HUES64 (cell line): ENCODE results near the gene OTP.
"Not testable (repeated sequence)": the region's sequence is repeated elsewhere in the genome, so short reads cannot be mapped to it uniquely, and the experiment has no call there.

Experiments
- H3K27ac ChIP-seq: 2 replicates; pipeline ENCODE4 v1.7.0; 2013; ENCODE audit warnings: low read depth, low read length, inconsistent platforms
- H3K27me3 ChIP-seq: 2 replicates; pipeline ENCODE4 v1.6.1; 2013; ENCODE audit warnings: mild to moderate bottlenecking, low read length; ENCODE audit not compliant: insufficient read depth
- H3K36me3 ChIP-seq: 2 replicates; pipeline ENCODE4 v1.6.1; 2013; ENCODE audit warnings: mild to moderate bottlenecking, low read length; ENCODE audit not compliant: insufficient read depth
- H3K4me1 ChIP-seq: 2 replicates; pipeline ENCODE4 v1.6.1; 2013; ENCODE audit warnings: mild to moderate bottlenecking, low read length, moderate library complexity; ENCODE audit not compliant: insufficient read depth
- H3K4me3 ChIP-seq: 2 replicates; pipeline ENCODE4 v1.5.1; 2013; ENCODE audit warnings: mild to moderate bottlenecking, low read length, moderate library complexity
- H3K9ac ChIP-seq: 2 replicates; pipeline ENCODE4 v1.6.1; 2013; ENCODE audit warnings: mild to moderate bottlenecking, low read depth, low read length
- H3K9me3 ChIP-seq: 2 replicates; pipeline ENCODE4 v1.6.1; 2013; ENCODE audit warnings: low read depth, low read length; ENCODE audit not compliant: insufficient read depth
- WGBS: fragments of 150-250, 120-280 bp; methylation state at CpG from one replicate; pipeline ENCODE4 v1.1.7; 2013; ENCODE audit warnings: missing lambda C conversion rate; 5-methylcytosine and 5-hydroxymethylcytosine counted together

OTP gene

DNA sequence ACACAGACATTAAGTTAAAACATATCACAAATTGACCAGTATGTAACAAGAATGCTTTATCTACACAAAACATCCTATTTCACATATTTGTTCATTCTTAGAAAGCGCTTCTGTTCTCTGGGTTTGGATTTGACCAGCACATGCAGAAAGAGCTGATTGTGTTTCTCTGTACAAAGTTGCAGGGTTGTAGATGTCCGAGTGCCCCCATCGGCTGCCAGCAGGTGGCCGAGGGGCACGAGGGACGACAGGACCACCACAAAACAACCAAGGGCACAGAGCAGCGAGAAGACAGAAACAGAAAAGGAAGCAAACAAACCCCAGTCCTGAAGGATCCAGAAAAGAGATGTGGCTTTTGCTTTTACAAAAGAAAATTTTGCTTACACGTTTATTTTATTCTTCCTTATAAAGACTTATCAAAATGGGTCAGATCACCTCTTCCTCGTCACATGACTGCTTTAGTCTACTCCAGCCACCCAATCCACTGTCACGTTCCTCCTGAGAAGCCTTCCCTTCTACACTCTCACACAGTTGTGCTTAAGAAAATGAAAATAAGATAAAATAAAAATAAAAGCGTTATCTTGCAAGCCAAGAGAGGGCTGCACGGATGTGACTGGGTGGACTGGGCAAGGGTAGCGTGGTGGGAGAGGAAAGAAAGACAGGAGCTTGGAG, 9.5 kb downstream of the OTP start:
- Histone ChIP-seq H3K27ac (no peak overlapping the region), H3K9me3 (no peaks in the 10 kb centered on the region), H3K9ac (no peak overlapping the region), H3K4me1 (peaks cover 13% of the 10 kb centered on the region), H3K4me3 (peak overlapping the region; percentile 47; the same call in 1 of the 2 replicates), H3K36me3 (no peaks in the 10 kb centered on the region), H3K27me3 (peaks cover 100% of the 10 kb centered on the region)
- WGBS = 7% methylated on average over 13 of the region's 13 CpGs

DNA sequence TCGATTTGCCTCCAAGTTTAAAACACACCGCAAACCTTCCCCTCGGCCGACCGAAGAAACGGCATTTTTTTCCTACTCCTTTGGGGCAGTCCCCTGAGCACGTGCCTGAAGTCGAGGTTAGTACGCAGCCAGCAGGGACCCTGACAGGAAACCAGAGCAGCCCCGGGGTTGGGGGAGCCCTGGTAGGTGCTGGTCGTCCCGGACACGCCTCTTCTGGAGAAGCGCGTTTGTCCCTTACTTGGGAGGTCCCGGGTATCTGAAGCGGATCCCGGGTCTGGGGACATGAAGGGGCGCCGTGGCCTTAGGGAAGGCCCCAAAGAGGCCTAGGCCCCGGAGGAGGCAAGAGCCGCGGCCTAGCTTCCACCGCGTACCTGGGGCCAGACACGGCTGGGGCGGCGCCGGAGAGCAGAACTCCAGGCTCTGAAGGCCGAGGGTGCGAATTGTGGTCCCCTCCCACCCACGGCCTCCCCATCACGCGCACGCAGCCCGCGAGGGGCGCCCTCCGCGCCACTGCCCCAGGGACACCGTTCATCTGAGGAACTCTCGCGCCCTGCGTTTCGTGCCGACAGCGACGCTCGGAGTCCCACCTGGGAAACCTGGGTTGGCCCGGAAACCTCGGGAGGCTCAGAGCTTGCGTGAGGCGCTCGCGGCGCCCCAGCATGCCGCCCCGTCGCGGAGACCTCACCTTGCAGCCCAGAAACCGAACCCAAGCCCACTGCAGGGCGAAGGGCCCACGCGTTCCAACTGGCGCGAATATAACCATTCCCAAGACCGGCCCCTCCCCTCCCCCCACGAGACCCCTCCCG, 10.4 kb downstream of the OTP start:
- Histone ChIP-seq H3K4me3 (peak overlapping the region; percentile 2; the same call in 1 of the 2 replicates), H3K4me1 (peaks cover 13% of the 10 kb centered on the region), H3K9me3 (no peaks in the 10 kb centered on the region), H3K9ac (no peak overlapping the region), H3K36me3 (no peaks in the 10 kb centered on the region), H3K27me3 (peaks cover 100% of the 10 kb centered on the region), H3K27ac (no peak overlapping the region)
- 3% methylated on average over 69 of the region's 69 CpGs for WGBS

DNA sequence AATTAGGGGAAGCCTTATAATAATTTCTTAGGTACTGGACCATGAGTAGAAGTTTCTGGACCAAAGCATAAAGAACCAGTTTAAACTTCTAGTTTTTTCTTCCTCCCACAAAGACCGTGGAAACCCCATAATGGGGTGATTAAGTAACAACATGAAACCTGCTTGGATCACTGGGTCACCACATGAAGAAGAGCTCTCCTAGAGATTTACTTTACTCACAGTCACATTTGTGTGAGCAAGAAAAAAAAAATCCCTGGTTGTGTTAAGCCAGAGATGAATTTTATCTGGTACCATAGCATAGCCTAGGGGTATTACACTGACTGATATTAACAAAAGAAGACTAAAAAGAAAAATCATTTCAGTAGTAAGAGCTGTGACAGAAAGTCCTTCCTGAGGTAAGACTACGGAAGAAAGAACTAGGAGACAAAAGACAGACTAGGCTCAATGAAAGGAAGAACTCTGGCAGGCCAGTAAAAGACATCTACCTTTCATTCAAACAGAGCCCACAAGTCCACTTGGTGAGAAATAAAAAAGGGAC, 15.2 kb downstream of the OTP start:
- H3K27me3 ChIP-seq = peaks cover 79% of the 10 kb centered on the region
- H3K4me3 ChIP-seq = no peak overlapping the region
- H3K4me1 ChIP-seq = 0 out of 2 replicates have a peak, but pooled peaks cover 7% of the 10 kb centered on the region
- H3K9ac ChIP-seq = no peak overlapping the region
- H3K36me3 ChIP-seq = no peaks in the 10 kb centered on the region
- no peak overlapping the region for H3K27ac ChIP-seq
- H3K9me3 ChIP-seq = no peaks in the 10 kb centered on the region
- 80% methylated on average over 1 of the region's 2 CpGs for WGBS

DNA sequence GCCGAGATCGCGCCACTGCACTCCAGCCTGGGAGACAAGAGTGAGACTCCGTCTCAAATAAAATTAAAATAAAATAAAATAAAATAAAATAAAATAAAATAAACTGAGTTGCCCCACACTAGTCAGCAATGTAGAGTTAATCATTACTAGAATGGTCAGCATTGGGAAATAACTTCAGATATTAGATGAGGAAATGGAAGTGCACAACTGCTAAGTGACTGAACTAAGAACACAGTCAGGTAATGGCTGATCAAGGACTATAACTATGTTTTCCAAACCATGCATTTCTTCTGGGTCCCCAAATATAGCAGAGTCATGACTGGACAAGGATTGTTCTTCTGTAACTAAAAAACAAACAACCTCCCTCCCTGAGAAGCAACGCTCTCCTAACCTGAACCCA, 17.1 kb downstream of the OTP start:
- H3K27me3 ChIP-seq = peaks cover 61% of the 10 kb centered on the region

DNA sequence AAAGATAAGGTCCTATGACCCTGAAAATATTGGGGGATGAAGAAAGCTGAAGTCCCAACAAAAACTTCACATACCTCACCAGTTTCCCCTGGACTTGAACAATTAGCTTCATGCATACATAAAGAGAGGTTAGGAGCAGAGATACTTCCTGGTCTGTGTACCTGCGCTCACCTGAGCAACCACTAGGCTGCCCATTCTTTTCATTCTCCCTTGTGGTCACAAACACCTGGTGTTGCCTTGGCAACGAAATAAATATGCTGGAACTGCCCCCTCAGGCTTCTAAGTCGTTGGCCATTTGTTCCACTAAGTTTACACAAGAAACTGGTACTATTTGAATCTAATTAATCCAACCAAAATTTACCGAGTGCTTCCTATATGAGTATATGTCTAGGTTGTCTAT, 18.1 kb downstream of the OTP start:
- no peaks in the 10 kb centered on the region for H3K9me3 ChIP-seq

More for the DNA sequence above, 17.1 kb downstream of the OTP start:
- Histone ChIP-seq H3K27ac (no peak overlapping the region), H3K9me3 (no peaks in the 10 kb centered on the region), H3K4me3 (no peak overlapping the region), H3K9ac (no peak overlapping the region), H3K4me1 (0 out of 2 replicates have a peak, but pooled peaks cover 4% of the 10 kb centered on the region), H3K36me3 (no peaks in the 10 kb centered on the region)
- WGBS = 90% methylated on average over 4 of the region's 5 CpGs

DNA sequence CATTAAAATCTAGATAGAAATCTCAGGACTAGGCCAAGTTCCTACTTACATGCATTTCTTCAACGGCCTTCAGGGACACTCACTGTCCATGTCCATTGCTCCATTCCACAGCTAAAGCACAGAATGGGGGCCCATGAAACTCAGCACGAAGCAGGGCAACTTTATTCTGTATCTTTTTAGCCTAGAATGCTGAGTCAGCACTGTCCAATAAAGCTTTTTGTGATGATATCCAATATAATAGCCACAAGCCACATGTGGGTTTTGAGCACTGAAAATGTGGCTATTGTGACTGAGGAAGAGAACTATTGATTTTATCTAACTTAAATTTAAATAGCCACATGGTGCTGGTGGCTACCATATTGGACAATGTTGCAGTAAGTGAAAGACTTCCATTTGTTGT, 21.6 kb downstream of the OTP start:
- 86% methylated on average over 2 of the region's 2 CpGs for WGBS
- Histone ChIP-seq H3K4me3 (no peak overlapping the region), H3K9me3 (no peaks in the 10 kb centered on the region), H3K27me3 (peaks cover 15% of the 10 kb centered on the region), H3K4me1 (0 out of 2 replicates have a peak, but pooled peaks cover 4% of the 10 kb centered on the region), H3K27ac (no peak overlapping the region), H3K9ac (no peak overlapping the region), H3K36me3 (no peaks in the 10 kb centered on the region)

More for the DNA sequence above, 18.1 kb downstream of the OTP start:
- 34% methylated on average over 3 of the region's 4 CpGs for WGBS
- Histone ChIP-seq H3K27ac (no peak overlapping the region), H3K36me3 (no peaks in the 10 kb centered on the region), H3K27me3 (peaks cover 50% of the 10 kb centered on the region), H3K4me3 (no peak overlapping the region), H3K9ac (no peak overlapping the region), H3K4me1 (0 out of 2 replicates have a peak, but pooled peaks cover 4% of the 10 kb centered on the region)

DNA sequence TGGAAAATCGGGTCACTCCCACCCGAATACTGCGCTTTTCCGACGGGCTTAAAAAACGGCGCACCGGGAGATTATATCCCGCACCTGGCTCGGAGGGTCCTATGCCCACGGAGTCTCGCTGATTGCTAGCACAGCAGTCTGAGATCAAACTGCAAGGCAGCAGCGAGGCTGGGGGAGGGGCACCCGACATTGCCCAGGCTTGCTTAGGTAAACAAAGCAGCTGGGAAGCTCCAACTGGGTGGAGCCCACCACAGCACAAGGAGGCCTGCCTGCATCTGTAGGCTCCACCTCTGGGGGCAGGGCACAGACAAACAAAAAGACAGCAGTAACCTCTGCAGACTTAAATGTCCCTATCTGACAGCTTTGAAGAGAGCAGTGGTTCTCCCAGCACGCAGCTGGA, 29.6 kb downstream of the OTP start:
- not testable (repeated sequence) for H3K4me1 ChIP-seq, H3K36me3 ChIP-seq, H3K4me3 ChIP-seq, H3K27me3 ChIP-seq, H3K9ac ChIP-seq, H3K27ac ChIP-seq, H3K9me3 ChIP-seq
- WGBS = 88% methylated on average over 14 of the region's 15 CpGs

DNA sequence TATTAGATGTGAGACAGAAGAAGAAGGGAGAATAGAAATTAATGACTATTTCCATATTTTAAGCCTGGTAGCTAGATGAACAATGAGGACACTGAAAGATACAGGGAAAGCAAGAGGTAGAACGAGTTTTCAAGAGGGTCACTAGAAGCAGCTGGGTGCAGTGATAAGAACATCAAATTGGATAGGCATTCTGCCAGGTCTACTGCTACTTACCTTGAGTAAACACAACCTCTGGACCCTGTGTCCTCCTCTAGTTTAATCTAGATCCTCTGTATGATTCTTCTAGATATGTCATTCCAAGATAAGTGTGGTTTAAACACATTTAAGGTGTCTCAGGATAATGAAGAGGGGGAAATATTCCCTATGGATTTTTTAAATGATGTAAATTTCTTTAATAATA, 31.2 kb downstream of the OTP start:
- no peaks in the 10 kb centered on the region for H3K27me3 ChIP-seq
- WGBS = 80% methylated on average over 1 of the region's 1 CpG
- peaks cover 9% of the 10 kb centered on the region for H3K9me3 ChIP-seq
- no peak overlapping the region for H3K9ac ChIP-seq
- no peaks in the 10 kb centered on the region for H3K36me3 ChIP-seq
- H3K4me1 ChIP-seq = no peaks in the 10 kb centered on the region
- H3K4me3 ChIP-seq = no peak overlapping the region
- no peak overlapping the region for H3K27ac ChIP-seq

DNA sequence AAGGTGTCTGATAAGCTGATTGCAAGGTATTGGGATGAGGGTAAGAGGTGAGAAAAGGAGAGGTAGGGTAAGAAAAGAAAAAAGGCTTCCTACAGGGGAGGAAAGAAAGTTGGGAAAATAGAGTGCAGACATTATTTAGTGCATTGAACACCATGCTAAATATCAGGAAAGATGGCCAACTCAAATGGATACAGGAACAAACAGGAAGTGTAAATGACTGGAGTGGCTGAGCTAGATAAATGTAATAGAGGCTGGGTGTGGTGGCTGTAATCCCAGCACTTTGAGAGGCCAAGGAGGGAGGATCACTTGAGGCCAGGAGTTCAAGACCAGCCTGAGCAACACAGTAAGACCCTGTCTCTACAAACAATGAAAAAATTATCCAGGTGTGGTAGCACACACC, 32.2 kb downstream of the OTP start:
- Histone ChIP-seq H3K4me3 (no peak overlapping the region), H3K27ac (no peak overlapping the region), H3K4me1 (no peaks in the 10 kb centered on the region), H3K27me3 (no peaks in the 10 kb centered on the region; the same call in 1 of the 2 replicates), H3K9ac (no peak overlapping the region), H3K9me3 (peaks cover 9% of the 10 kb centered on the region), H3K36me3 (no peaks in the 10 kb centered on the region)

DNA sequence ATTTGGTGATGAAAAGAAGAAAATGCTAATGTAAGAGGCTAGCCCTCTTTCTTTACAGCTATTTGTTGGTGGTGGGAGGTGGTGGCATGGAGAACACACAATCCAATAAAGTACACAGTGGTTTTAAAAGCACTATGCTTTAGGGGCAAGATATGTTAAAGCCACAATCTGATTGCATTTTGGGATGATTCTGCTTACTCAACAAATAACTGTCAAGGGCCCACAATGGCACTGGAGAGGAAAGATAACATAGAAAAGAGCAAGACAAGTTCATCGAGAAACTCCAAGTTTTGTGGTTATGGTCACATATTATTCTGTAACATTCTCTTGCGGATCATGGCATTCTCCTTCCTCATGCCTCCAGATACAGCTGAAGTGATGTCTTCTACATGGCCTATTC, 38.8 kb downstream of the OTP start:
- Histone ChIP-seq H3K27ac (no peak overlapping the region), H3K4me3 (no peak overlapping the region), H3K9ac (no peak overlapping the region), H3K27me3 (no peaks in the 10 kb centered on the region; the same call in 1 of the 2 replicates), H3K4me1 (no peaks in the 10 kb centered on the region), H3K36me3 (no peaks in the 10 kb centered on the region), H3K9me3 (no peaks in the 10 kb centered on the region)
- WGBS = 93% methylated on average over 2 of the region's 2 CpGs

DNA sequence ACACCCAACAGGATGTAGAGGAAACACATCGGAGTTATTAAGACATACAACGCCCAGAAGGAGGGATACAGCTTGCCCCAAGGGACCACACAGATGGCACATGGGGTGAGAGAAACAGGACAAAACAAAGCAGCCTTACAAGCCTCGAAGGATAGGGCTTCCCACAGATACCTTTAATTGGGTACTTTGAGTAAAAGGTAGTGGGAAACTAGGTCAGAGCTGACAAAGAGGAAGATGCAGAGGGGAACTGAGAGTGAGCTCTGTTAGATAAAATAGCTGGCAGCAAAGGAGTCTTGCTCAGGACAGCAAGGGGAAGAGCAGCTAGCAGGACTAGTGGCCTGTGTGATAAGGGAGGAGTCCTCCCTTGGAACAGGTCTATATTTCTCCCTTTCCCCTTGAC, 48.2 kb downstream of the OTP start:
- Histone ChIP-seq H3K9ac (no peak overlapping the region), H3K27me3 (no peaks in the 10 kb centered on the region), H3K27ac (no peak overlapping the region), H3K36me3 (no peaks in the 10 kb centered on the region), H3K9me3 (peaks cover 15% of the 10 kb centered on the region), H3K4me3 (no peak overlapping the region), H3K4me1 (no peaks in the 10 kb centered on the region)
- 92% methylated on average over 3 of the region's 3 CpGs for WGBS
